GM04504 (cell line): ENCODE measurements around the gene MCAM.

Experiments used
- DNase-seq: peaks from one replicate; pipeline ENCODE4 v3.0.0-alpha.2; 2012; ENCODE audit warnings: low read depth

The MCAM gene

GRCh38 chr11:119329320-119329719 lies 12.4 kb upstream of the MCAM start:
- DNase-seq: no peak

DNA sequence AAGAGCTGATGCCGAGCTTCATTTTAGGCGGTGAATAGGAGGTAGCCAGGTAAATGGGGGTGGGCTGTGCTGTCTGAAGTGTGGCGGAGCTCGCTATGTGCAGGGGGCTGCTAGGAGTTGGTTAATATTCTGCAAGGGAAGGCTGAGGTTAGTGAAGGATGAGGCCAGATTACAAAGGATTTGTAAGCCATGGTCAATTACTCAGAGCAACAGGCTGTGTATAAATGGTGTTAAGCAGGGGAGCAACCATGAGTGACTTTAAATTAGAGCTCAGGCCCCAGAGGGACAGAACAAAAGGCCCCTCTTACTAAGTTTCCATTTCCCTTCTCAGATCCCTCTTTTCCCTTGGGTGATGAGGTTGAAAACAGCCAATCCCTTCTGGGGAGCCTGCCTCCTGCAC lies 7.3 kb upstream of the MCAM start:
- DNase-seq: no peak

DNA sequence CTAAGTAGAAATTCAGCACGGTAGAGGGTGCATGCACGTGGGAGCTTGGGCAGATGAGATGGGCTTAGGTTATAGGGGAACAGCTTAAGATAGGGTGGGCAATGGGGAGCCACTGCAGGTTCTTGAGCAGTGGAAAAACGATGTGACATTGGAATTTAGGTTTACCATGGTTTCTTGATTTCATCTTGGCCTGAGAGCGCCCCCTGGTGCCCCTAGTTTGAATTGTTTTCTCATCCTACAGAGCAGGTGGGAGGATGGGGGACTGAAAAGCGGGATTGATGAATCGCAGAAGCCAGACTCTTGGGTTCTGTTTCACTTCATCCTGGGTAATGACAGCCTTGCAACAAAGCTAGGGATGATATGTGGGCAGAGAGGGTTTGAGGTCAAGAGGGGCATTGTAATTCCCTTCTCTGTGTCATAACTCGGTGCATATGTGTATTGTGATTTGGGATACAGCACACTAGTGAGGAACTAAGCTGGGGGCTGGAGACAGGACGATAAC lies 6.7 kb upstream of the MCAM start:
- no peak for DNase-seq

DNA sequence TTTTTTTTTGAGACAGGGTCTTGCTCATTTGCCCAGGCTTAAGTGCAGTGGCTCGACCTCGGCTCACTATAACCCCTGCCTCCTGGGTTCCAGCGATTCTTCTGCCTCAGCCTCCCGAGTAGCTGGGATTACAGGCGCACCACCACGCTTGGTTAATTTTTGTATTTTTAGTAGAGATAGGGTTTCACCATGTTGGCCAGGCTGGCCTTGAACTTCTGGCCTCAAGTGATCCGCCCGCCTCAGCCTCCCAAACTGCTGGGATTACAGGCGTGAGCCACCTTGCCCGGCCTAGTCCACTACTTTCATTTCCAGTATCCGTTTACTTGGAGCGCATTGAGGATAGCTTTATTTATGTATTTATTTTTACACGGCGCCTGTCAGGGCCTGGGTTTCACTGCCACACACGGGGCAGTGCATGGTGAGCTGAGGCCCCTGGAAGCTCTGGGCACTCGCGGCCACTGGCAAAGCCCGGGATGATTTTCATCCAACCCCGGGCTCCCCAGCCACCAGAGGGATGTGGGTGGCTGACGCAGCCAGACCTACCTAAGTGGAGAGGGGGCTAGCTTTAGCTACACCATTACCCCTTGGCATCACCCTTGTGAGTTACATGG lies 6.1 kb upstream of the MCAM start:
- DNase-seq: no peak

GRCh38 chr11:119322360-119322739 lies 5.4 kb upstream of the MCAM start:
- no peak for DNase-seq

- DNase-seq: no peak
Measured at GRCh38 chr11:119320776-119321524, 4.0 kb upstream of the MCAM start.

DNA sequence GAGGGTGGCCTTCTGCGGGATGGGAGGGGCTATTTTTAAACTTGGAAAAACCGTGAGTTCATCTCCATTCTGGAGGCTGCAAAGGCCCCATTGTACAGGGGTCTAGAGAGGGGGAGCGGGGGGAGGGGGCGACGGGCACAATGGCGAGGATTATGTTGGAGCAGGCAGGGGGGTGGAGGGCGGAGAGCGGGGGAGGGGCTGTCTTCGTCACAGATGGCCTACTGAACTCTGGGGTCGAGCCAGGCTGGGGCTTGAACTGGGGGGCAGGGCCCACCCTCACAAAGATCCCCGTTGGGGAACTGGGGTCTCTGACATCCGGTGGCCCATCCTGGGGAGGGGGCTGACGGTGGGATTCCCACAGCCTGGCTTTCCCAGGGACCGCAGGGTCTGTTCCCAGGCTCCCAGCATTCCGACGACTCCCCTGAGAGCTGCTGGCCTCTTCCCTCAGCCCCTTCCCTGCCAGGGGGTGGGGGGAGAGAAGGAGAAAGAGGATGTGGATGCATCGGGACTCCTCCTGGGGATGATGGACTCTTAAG lies 3.4 kb upstream of the MCAM start:
- no peak for DNase-seq

- DNase-seq: no peak
Measured at GRCh38 chr11:119319700-119320239, 2.8 kb upstream of the MCAM start.

DNA sequence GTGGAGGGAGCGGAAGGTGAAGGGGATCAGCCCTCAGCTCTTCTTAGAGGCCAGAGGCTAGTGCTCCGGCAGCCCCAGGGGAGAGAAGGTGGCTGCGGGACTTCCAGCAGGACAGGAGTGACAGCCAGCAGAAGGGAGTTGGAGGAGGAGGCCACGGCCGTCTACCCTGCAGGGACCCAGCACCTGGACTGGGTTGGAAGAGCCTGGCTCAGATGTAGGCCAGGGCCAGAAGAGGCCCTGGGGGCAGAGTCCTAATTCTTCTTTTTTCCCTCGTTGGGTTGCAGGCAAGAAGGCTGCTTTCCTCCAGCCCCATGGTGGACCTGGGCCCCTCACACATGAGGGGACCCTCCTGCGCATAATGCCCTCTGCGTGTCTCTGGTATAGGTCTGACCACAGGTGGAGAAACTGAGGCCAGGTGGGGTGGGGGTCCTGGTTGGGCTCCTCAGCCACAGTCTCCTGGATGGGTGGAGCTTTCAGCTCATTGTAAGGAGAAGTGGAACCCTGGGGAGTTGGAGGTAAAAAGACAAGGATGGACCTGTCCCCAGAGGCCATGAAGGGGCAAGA lies 2.3 kb upstream of the MCAM start:
- DNase-seq: no peak

- no peak for DNase-seq
Measured at GRCh38 chr11:119318240-119319135, 1.6 kb upstream of the MCAM start.

- no peak for DNase-seq
Measured at GRCh38 chr11:119317592-119318239, 786 bp upstream of the MCAM start.

DNA sequence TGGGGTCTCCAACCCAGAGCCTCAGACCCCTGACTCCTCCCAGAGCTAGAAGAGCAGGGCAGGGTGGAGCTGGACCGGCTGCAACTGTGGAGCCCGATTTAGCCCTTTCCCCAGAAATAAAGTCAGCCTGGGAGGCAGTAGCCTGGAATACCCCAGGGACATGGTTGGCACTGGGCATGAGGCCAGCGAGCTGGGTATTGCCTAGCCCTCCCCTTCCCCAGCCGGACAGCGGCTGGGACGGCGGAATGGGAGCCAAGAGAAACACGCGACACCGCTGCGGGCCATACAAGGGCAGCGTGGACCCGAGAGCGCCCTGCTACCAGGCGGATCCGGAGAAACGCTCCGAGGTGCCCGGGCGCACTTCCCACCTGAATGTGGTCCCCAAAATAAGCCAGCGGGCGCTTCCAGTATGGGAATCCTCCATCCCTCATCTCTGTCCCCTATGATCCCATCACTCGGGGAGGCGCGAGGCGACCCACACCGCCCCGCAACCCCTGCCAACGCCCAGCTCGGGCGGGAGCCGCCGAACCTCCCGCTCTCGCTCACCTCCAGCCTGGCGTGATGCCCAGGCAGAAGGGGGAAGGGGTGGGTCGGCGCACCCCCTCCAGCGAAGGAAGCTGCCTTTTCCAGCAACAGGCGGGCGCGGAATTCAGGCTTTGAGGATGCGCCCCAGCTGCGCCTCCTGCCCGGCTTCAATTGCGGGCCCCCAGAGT lies 758 bp downstream of the MCAM start:
- no peak for DNase-seq

DNA sequence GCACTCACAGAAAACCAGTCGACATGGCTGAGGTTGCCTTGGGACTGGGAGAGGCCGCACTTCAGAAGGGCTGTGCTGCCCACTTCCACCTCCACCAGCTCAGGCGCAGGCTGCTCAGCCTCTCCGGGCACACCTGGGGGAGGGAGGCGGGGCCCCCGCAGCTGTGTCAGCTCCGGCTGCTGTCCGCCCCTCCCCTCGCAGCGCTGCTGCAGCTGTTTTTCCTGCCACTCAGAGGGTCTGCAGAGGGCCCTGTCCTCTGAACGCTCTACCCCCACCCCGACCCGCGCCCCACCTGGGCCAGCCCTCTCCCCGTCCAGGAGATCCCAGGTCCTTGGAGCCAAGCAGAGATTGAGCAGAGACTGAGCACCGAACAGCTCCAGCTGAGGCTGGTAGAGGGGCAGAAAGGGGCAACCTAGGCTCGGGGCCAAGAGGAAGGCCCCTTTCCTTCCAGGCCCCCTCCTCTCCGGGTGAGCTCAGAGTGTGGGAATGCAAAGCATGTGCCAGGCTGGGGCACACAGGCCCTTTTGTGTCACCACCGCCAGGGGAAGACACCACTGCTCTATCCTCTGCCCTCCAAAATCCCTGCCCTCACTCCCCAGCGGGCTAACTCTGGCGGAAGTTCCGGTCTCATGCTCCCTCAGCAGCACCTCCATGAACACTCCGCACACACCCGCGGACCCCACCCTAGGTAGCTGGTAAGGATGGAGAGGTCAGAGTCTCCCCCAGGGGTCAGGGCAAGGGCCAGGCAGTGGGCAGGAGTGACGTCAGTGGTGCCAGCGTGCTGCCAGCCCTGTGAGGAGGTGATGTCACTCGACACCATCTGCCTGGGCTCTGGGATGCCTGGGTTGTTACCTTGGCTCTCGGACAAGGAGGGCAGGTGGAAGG lies 1.6 kb downstream of the MCAM start:
- no peak for DNase-seq

- no peak for DNase-seq
Measured at GRCh38 chr11:119314726-119315125, 2.2 kb downstream of the MCAM start.

- no peak for DNase-seq
Measured at GRCh38 chr11:119310682-119311052, 6.3 kb downstream of the MCAM start.

GRCh38 chr11:119309953-119310681 lies 6.8 kb downstream of the MCAM start:
- DNase-seq: no peak

- no peak for DNase-seq
Measured at GRCh38 chr11:119309411-119309810, 7.5 kb downstream of the MCAM start.

- DNase-seq: no peak
Measured at GRCh38 chr11:119307974-119308373, 9.0 kb downstream of the MCAM start.

GRCh38 chr11:119307219-119307618 lies 9.7 kb downstream of the MCAM start:
- DNase-seq: no peak
